IPS DF 4.7 (cell line): ENCODE results near the gene TNFRSF25.
A peak's percentile ranks its signal among the peaks of the same experiment; 100 is the strongest.

Experiments used
- DNase-seq: peaks from one replicate; pipeline ENCODE4 v3.0.0-alpha.2; 2013; ENCODE audit warnings: low spot score; ENCODE audit errors: extremely low read depth

Gene TNFRSF25

GRCh38 chr1:6488602-6489382, 22.8 kb upstream of the TNFRSF25 start:
- no peak for DNase-seq

GRCh38 chr1:6487804-6488484, 22.0 kb upstream of the TNFRSF25 start:
- no peak for DNase-seq

GRCh38 chr1:6486433-6487011, 20.5 kb upstream of the TNFRSF25 start:
- DNase-seq: peak; percentile 75

GRCh38 chr1:6485168-6486101, 19.5 kb upstream of the TNFRSF25 start:
- no peak for DNase-seq

GRCh38 chr1:6484826-6485167, 18.8 kb upstream of the TNFRSF25 start:
- no peak for DNase-seq

GRCh38 chr1:6483761-6484117, 17.8 kb upstream of the TNFRSF25 start:
- no peak for DNase-seq

- DNase-seq: no peak
Observed at GRCh38 chr1:6483017-6483760, 17.2 kb upstream of the TNFRSF25 start.

GRCh38 chr1:6481820-6482219, 15.8 kb upstream of the TNFRSF25 start:
- DNase-seq: no peak

GRCh38 chr1:6477039-6477820, 11.3 kb upstream of the TNFRSF25 start:
- DNase-seq: no peak

GRCh38 chr1:6476483-6476882, 10.5 kb upstream of the TNFRSF25 start:
- no peak for DNase-seq

- no peak for DNase-seq
Observed at GRCh38 chr1:6475381-6476133, 9.6 kb upstream of the TNFRSF25 start.

GRCh38 chr1:6474815-6475282, 8.9 kb upstream of the TNFRSF25 start:
- no peak for DNase-seq

- DNase-seq: no peak
Observed at GRCh38 chr1:6473974-6474814, 8.2 kb upstream of the TNFRSF25 start.

- no peak for DNase-seq
Observed at GRCh38 chr1:6473156-6473555, 7.2 kb upstream of the TNFRSF25 start.

- DNase-seq: no peak
Observed at GRCh38 chr1:6472391-6472790, 6.4 kb upstream of the TNFRSF25 start.

- DNase-seq: no peak
Observed at GRCh38 chr1:6471970-6472368, 6.0 kb upstream of the TNFRSF25 start.

- no peak for DNase-seq
Observed at GRCh38 chr1:6471086-6471969, 5.4 kb upstream of the TNFRSF25 start.
